ENCODE data around the gene TMEM176A.
"Not testable (repeated sequence)": the region's sequence is repeated elsewhere in the genome, so short reads cannot be mapped to it uniquely, and the experiment has no call there.

The TMEM176A gene, protein sequence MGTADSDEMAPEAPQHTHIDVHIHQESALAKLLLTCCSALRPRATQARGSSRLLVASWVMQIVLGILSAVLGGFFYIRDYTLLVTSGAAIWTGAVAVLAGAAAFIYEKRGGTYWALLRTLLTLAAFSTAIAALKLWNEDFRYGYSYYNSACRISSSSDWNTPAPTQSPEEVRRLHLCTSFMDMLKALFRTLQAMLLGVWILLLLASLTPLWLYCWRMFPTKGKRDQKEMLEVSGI

DNA sequence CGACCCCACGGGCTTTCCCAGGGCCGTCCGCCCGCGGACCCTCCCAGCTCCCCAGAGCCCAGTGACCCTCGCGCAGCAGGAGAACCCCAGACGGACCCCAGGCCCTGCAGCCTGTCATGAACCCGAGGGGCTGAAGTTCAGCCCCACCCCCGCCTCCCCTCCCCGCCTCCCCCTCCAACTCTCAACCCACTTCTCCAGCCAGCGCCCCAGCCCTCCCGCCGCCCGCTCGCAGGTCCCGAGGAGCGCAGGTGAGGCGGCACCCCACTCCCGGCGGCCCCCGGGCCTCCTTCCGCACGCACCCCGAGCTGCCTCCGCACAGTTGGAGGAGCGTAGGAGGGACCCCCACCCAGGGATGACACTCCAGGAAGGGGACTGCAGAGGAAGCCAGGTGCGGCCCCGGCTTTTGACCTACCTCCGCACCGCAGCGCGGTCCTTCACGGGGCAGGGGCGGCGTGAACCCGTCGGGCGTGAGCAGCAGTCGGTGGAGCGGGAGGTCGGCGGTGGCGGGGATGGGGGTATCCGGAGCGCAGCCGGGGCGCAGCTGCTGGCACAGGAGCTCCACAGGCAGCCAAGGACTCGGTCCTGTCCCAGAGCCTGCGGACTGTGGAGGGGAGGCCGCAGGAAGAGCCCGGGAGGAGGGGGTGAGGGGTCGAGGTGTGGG, at the start of gene TMEM176A:
Gene TMEM176A (plus strand): TSS at position 189 of the 661 bp plus-strand sequence. CDS start 782 bp downstream, outside the sequence.
- DNase-seq: no peak

DNA sequence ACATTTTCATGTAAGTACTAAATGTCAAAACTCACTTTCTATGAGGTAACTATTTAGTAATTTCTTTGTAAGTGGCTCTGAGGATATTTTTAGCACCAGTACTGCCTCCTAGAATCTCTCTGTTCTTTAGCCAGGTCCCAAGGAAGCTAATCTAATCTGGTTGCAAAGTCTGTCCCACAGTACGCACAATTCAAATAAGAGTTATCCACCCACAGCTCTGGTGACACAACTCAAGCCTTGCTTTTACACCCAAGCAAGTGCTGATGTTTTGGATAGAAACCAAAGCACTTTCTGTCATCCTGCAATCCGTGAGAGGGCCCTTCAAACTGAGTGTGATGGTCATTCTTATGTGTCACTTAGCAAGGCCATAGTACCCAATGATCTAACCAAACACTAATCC, 48.9 kb upstream of the TMEM176A start:
- no peak for DNase-seq

DNA sequence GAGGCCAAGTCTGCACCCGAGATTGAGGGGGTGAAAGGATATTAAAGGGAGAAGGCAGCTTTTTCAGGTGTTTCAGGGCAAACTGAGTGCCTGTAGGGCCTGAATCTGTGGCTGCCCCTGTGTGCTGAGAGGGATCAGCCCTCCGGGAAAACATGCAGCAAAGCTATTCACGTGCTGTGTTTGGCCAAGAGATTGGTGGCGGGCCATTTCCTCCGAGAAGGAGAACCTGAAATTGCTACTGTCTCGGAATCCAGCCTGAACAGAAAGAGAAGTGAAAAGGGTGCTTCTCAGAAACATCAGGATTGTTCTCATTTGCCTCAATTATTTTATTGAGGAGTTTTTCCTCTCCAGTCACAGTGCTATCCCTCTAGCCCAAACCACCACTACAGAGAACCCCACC, 47.3 kb upstream of the TMEM176A start:
- no peak for DNase-seq

DNA sequence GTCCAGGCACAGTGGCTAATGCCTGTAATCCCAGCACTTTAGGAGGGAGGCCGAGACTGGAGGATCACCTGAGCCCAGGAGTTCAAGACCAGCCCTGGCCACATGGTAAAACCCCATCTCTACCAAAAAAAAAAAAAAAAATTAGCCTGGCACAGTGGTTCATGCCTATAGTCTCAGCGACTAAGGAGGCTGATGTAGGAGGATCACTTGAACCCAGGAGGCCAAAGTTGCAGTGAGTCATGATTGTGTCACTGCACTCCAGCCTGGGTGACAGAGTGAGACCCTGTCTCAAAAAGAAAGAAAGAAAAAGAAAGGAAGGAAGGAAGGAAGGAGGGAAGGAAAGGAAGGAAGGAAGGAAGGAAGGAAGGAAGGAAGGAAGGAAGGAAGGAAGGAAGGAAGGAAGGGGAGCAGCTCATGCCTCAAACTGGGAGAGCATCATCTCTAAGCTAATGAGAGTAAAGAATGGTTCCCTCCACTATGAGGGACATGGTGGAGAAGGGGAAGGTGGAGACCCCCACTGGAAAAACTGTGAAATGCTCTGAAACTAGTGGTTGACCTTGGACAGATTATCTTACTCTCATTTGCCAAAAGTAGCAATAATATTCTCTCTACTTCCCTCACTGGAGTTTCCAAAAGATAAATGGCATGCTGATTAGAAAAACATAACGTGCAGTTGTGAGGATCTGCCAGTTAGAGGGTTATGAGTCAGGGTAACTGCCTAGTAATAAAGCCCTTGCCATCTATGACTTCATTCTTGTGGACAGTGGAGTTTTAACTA, 46.6 kb upstream of the TMEM176A start:
- no peak for DNase-seq

DNA sequence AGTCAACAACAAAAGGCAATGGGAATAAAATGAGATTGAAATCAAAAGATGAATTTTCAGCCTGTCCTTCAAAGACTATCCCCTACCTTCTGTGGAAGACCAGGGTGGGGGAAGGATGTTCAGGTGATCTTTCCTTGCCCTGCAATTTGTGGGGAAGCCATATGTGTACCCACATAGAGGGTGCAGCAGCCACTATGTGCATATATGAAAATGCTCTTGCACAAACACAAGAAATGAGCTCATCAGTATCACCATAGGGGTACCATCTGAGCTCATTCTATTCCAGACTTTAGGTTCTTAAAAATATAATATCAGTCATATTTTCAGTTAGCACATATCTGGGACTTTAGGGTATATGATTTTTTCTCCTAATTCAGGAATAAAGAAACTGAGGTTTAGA, 45.6 kb upstream of the TMEM176A start:
- no peak for DNase-seq

DNA sequence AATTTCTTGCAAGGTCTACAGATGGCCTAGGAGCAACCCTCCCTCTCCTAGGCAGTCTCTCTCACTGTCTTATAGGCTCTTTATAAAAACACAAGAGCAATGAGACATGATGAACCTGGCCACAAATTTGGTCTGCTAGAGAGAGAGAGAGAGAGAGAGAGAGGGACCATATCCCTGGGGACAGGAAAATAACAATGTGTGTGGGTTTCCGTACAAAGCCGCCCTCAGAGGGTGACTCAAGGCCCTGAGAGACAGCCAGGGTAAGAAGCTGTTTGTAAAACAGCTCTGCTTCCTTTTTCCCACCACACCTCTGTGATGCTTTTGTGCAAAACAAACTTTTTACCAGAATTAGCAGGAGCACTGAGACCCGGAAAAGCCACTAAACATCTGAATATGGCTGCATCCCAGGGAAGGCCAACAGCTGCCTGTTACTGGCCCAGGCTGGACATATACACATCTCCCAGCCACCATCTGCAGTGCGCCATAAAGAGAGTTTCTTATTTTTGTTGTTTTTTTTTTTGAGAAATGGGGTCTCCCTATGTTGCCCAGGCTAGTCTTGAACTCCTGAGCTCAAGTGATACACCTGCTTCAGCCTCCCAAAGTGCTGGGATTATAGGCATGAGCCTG, 45.0 kb upstream of the TMEM176A start:
- DNase-seq: no peak

DNA sequence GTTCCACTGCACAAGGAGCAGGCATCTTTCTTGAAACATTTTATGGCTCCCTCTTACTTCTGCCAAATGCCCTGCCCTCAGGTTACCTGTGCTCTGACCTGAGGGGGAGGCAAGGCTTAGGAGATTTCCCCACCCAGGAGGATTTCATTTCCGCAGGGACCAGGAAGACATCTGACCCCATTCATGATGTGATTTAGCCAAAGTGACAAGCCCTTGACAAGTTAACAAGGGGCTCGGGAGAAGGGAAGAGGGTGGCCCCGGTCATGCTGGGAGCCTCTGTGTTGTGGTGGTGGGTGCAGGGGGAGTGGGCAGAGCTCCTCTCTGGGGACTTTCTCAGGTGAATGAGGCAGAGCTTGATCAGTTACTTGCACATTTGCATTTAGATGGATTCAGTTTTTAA, 44.4 kb upstream of the TMEM176A start:
- no peak for DNase-seq

DNA sequence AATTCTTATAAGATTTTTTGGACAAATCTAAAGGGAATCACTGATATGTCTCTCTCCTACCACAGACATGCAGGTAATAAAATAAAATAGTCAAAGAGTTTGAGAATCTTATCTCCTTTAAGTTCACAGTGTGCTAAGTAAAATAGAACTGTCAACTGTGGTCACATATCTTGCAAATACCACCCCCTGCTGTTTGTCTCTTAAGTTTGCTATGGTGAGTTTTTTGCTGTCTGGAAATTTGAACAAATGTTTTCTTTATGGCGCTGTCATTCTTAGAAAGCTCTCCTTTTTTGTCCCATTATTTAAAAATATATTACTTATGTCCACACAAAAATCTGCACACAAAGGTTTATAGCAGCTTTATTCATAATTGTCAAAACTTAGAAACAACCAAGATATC, 43.7 kb upstream of the TMEM176A start:
- peak in 1 of 2 experiments; percentile 10 for DNase-seq

DNA sequence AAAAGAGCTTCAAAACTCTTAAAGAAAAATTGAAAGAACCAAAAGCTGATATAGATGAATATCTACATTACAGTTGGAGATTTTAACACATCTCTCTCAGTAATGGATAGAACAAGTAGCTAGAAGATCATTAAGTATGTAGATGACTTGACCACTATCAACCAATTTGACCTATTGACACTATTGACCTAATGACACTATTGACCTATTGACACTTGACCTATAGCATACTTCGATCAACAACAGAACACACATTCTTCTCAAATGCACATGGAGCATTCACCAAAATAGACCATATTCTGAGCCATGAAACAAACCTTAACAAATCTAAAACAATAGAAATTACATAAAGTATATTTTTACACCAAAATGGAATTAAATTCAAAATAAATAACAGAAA, 41.1 kb upstream of the TMEM176A start:
- no peak for DNase-seq

DNA sequence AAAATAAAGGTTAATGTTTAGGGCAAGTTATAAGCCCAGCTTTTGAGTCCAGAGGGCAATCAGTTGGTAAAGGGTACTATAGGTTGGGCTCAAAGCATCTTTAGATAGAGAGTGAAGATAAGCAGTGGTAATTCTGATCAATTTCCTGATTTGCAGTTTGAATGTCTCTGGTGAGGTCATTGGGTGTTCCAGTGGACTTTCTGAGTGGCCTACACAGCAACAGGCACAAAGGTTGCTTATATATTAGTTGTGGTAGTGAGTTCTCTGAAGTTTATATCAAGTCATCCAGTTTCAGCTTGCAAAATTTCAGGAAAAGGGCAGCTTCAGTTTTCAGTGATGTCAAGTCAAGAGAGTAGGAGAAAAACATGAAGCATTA, 34.2 kb upstream of the TMEM176A start:
- DNase-seq: no peak

DNA sequence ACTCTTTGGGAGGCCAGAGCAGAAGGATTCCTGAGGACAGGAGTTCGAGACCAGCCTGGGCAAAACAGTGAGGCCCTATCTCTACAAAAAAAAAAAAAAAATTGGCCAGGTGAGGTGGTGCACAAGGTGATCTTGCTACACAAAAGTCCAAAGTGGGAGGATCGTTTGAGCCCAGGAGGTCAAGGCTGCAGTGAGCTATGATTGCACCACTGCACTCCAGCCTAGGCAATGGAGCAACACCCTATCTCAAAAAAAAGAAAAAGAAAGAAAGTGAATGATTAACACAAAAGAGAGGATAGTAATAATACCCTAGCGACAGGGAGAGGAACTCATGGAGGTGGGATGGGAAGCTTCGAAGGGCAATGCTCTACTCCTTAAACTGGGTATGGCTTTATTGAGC, 30.8 kb upstream of the TMEM176A start:
- no peak for DNase-seq

DNA sequence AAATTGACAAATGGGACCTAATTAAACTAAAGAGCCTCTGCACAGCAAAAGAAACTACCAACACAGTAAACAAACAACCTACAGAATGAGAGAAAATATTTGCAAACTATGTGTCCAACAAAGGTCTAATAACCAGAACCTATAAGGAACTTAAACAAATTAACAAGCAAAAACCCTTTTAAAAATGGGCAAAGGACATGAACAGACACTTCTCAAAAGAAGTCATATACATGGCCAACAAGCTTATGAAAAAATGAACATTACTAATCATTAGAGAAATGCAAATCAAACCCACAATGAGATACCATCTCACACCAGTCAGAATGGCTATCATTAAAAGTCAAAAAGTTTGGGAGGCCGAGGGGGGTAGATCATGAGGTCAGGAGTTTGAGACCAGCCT, 26.4 kb upstream of the TMEM176A start:
- not testable (repeated sequence) for DNase-seq

DNA sequence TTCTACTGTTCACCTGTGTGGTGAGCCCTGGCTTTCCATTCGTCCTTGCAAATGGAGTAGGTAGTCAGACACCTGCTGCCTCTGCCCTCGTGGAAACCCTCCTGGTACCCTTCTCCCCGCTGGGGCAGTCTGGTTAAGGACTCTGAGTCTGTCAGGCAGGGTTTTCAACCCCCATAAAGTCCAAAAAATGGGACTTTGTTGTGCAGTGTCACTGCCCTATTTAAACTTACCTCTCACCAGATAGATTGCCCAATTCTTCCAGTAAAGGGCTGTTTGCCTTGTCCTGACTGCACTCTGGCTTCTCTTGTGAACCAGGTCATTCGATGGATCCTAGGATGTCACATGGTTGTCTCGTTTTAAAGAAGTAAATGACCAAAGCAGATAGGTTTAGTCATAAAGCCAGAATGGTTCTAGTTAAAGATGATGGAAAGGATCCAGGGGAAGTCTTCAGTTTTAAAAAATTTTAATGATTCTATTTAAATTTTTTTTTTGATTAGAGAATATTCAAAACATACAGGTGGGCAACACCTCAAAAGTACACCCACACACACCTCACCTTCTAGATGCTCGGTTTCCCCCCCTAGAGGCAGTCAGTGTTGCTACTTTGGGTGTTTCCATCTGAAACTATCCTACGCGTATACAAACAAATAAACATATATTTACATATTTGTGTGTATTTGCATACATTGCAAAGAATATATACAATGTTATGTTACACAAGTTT, 22.4 kb upstream of the TMEM176A start:
- DNase-seq: no peak

DNA sequence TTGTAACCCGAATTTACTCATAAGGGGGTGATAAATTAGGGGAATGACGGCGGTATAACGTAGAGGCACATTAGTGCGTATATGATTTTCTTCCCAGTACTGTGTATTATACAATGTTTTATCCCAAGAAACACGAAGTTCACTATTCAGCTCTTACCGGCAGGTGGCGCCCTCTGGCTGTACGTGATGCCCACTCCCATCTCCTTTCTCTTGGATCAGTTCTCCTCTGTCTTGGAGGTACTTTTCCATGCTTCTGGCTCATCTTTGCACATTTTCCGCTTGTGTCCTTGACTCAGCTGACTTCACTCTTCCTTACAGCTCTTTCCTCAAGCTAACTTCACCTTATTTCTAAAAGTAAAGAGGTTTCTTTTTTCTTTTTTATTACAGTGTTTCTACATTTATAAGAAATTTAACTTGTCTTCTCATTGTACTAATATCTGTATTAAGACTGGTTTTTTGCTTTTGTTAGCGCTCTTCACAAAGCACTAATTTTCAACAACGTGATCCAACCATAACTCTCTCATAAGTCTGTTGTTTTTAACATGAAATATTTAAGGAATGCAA, 21.7 kb upstream of the TMEM176A start:
- DNase-seq: peak in 1 of 2 experiments; percentile 71

DNA sequence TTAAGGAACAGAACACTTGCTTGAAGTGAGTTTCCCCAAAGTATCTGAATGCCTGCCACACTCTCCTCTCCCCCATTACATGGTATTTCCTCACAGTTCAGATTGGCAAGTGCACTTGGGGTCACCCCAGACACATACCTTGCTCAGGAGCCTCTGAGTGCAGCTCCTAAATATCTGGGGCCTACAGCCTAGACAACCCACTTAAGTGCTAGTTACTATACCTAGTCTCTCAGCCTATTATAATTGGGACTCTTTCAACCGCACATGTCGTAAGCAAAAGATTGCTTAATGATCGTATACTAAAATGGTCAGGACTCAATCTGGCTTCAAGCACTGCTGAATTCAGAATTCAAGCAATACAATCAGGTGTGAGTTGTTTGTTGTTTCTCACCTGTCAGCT, 20.3 kb upstream of the TMEM176A start:
- no peak for DNase-seq

DNA sequence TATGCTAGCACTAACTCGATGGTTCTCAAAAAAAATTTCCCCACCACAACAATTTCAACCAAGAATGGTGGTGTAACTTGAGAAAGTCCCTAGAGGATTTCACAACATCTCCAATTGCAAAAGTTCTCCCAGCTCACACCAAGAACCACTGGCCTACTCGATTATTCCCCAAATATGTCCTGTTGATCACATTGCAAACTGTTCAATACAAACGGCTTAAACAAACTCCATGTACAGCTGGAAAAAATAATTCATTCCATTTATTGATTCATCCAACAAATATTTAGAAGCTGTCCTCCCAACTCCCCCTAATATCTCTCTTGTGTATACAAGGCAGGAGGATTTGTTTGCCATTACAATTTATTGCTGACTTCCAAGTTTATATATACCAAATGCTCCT, 19.5 kb upstream of the TMEM176A start:
- no peak for DNase-seq

DNA sequence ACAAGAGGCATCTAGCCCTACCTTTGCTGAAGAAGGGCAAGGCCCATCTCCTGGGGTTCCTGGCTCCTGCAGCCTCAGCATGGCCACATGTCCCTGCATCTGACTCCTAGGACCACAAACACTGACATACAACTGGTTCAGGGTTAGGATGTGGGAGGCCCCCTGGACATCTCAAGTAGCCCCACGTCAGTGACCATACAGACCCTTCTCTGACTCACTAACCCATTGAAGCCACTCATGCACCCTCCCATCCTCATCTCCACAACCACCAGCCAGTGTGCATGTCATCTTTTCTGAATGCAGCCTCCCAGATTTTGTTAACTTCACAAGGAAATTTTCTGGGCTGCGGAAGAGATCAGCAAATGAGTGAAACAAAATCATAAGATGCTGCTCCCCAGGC, 18.6 kb upstream of the TMEM176A start:
- no peak for DNase-seq

DNA sequence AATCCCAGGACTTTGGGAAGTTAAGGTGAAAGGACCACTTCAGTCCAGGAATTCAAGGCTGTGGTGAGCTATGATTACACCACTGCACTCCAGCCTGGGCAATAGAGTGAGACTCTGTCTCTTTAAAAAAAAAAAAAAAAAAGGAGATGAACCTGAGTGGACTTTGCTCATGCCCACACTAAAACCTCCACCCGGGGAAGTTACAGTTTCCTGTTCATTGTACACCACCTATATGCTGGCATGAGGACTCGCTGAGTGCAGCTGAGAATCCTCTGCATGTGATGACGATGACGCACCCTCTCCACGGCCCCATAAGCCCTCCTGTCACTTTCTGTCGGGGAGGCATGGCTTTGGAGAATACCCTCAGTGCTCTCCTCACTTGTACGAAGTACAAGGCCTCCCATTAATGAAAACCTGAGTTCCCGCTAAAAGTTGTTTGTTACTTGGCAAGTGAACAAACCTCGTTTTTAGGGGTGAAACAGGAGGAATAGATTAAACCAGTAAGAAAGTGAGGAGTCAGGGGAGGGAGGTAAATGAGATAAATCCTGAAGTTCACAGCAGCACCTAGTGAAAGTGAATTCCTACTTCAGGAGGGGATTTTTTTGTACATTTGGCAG, 16.3 kb upstream of the TMEM176A start:
- no peak for DNase-seq

DNA sequence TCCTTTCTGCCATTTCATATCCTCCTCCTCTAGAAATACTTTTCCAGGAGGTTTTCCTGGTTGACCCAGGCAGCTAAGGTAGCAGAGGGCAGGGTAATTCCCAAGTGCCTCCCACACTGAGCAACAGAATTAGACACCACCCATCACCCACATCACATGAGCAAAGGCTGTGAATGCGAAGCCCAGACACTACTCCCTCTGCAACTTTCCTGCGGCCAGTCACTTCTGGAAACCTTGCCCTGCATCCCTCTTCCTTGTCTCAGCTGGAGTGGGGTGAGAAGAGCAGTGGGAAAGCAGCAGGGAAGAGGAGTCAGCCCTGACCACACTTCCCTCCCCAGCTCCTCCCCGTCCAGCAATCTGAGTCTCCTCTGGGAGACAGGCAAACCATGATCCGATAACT, 15.6 kb upstream of the TMEM176A start:
- DNase-seq: no peak

DNA sequence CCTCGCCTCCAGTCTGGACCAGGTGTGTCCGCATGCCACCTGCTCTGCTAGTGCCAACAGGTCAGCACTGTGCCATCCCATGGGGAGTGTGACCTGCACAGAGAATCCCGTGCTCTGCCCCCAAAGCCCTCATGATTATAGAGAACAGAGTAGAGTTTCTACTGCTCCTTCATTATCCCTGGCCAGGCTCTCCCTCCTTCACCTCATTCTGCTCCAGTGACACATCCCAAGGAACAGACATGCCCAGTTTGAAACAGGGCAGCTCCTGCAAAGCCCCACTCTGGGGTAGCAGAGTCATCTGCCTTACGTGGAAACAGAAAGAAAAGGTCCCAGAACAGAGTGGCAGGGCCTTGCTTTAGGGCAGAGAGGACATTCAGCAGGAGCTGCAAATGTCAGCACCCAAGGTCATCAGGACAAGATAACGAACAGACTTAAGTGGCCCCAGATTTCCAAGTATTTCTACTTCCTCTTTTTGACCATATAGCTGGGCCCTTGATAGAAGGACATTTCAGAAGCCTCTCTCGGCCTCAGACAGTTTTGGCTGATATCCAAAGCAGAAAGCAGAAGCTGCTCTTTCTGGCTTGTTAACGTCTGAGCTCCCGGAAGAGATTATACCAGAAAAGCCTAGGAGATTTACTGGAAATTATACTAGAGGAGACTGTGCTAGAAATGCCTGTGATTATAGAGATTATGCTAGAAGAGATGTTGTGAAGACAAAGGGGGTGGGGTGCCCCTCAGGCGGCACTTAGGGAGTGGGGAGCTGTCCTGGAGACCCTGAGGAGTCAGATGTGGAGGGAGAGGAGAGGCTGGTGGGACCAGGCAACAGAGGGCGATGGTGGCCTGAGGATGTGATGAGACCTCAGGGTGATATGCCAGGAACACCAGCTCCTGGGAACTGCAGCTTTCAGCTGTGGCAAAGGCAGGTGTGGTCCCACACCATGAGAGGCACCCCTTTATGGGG, 13.0 kb upstream of the TMEM176A start:
- DNase-seq: no peak
